Left ventricle myocardium inferior (tissue), 1 donor: Measurements from ENCODE around the gene LPCAT3. TPM values are rescaled to one million over a fixed set of nuclear protein-coding genes. Genes with fewer than 3 reads are reported as not detected.

Experiments used
- DNase-seq: peaks from one replicate; pipeline ENCODE4 v3.0.0-alpha.2; 2020
- H3K27ac ChIP-seq: fragments of 200-600 bp; replicated peaks from 2 replicates; pipeline ENCODE4 v1.8.0; 2021
- H3K27me3 ChIP-seq: fragments of 200-600 bp; 2 replicates; pipeline ENCODE4 v1.8.0; 2021; ENCODE audit warnings: low read depth
- H3K36me3 ChIP-seq: fragments of 200-600 bp; 2 replicates; pipeline ENCODE4 v1.8.0; 2021
- H3K4me1 ChIP-seq: fragments of 200-600 bp; 2 replicates; pipeline ENCODE4 v1.8.0; 2021
- H3K4me3 ChIP-seq: fragments of 200-600 bp; 2 replicates; pipeline ENCODE4 v1.8.0; 2021; ENCODE audit warnings: mild to moderate bottlenecking, moderate library complexity
- H3K9me3 ChIP-seq: fragments of 200-600 bp; replicated peaks from 2 replicates; pipeline ENCODE4 v1.8.0; 2021
- CTCF ChIP-seq: fragments of 200-600 bp; IDR thresholded peaks from 2 replicates; pipeline ENCODE4 v1.8.0; 2021; ENCODE audit warnings: antibody characterized with exemption, mild to moderate bottlenecking, borderline replicate concordance
- intact Hi-C: fragments of 100-400 bp; cut with micrococcal nuclease; formaldehyde crosslinking; loops from one replicate; pipeline ENCODE4 v1.11.0; 2022
- total RNA-seq: library from RNA; stranded (reverse); fragmentation: NEBNext Ultra II Directional; extraction: Animal tissue kit (Norgen Biotek cat#: 25700); gene quantifications from one replicate; pipeline ENCODE4 v1.2.1, GENCODE V29; 2021
- donor health status: DM: no; HTN: yes; CAD: no; lungs with severe emphysema.

Gene LPCAT3
- total RNA-seq, 1 donor from 2014 or later: 35.1 TPM

DNA sequence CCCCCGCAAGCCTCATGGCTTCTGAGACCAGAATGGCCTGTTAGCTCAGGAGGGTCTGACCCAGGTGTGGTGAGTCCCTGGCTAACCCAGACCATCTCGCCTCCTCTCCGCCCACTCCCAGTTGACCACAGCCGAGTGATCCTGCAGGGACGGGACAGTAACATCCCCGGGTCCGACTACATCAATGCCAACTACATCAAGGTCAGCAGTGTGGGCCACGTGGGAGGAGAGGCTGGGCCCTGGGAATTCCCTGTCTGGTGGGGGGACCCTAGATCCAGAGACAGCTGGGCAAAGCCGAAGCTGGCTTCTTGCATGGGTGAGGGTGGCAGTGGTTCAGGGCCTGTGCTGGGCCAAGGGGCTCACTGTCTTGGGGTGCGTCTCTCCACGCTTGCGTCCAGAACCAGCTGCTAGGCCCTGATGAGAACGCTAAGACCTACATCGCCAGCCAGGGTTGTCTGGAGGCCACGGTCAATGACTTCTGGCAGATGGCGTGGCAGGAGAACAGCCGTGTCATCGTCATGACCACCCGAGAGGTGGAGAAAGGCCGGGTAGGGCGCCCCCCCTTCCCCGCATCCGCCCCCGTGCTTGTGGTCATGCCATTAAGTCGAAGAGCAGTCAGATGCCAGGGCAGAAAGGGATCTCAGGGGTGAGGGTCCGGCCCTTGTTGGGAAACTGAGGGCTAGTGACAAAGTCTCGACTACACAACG lies 62.1 kb downstream of the LPCAT3 start:
- no peaks in the 10 kb centered on the region for H3K9me3 ChIP-seq
- no peak overlapping the region for H3K4me3 ChIP-seq
- H3K36me3 ChIP-seq: no peaks in the 10 kb centered on the region
- no peak overlapping the region for H3K27ac ChIP-seq
- intact Hi-C loops: no loop called here
- no peaks in the 10 kb centered on the region for H3K27me3 ChIP-seq
- H3K4me1 ChIP-seq: peaks cover 49% of the 10 kb centered on the region
- DNase-seq: no peak
- TF ChIP-seq CTCF: no peak

DNA sequence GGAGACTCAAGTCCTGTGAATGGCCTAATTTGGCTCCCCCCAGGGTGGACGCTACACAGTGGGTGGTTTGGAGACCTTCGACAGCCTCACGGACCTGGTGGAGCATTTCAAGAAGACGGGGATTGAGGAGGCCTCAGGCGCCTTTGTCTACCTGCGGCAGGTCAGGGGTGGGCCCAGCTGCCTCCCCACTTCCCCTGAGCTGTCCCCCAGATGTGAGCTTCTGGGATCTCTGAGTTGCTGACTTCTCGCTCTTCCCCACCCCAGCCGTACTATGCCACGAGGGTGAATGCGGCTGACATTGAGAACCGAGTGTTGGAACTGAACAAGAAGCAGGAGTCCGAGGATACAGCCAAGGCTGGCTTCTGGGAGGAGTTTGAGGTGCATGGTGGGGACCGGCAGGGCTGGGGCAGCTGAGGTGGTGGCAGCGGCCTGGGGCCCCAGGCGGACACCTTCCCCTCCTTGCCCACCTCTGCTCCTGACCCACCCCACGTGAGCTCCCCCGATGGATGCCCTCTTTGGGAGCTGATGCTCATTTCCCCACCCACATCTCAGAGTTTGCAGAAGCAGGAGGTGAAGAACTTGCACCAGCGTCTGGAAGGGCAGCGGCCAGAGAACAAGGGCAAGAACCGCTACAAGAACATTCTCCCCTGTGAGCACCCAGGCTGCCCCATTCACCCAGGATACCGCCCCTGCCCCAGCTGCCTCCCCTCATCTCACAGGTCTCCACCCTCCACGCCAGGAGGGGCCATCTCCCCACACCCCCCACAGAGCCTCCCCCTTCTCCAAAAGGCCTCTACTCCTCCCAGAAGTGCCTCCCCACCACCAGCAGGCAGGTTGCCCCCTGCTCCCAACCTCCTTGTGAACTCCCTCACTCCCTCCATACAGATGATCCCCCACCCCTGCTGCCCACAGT lies 62.9 kb downstream of the LPCAT3 start:
- Histone ChIP-seq H3K36me3 (no peaks in the 10 kb centered on the region), H3K4me1 (peaks cover 40% of the 10 kb centered on the region), H3K27ac (no peak overlapping the region), H3K27me3 (no peaks in the 10 kb centered on the region), H3K9me3 (no peaks in the 10 kb centered on the region), H3K4me3 (no peak overlapping the region)
- DNase-seq: peak; percentile 2
- no peak for TF ChIP-seq CTCF
- intact Hi-C loops: no loop called here

DNA sequence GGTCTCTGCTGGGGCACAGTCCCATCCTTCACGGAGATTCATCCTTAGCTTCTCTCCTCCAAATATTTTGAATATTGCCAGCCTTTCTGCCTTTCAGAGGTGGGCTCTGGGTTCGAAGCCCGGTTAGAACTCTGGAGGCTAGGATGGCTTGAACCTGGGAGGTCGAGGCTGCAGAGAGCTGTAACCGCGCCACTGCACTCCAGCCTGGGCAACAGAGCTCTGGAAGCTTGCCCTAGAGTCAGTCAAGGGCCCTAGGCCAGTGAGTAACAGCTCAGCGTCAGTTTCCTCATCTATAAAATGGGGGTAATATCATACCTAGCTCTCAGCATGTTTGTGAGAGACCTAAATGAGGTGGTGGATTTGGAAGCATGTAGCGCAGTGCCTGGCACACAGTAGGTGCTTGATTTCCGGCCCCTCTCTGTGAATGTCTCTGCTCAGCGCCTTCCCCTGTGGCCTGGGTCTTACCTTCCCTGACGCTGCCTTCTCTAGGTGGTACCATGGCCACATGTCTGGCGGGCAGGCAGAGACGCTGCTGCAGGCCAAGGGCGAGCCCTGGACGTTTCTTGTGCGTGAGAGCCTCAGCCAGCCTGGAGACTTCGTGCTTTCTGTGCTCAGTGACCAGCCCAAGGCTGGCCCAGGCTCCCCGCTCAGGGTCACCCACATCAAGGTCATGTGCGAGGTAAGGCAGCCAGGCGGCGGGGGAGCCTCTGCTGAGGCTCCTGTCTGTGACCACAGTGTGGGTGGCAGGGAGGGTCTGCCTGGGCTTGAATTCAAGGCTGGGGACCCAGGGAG lies 63.8 kb downstream of the LPCAT3 start:
- H3K27ac ChIP-seq: peak overlapping the region; percentile 40
- no peak for TF ChIP-seq CTCF
- H3K4me3 ChIP-seq: peak overlapping the region; percentile 17
- intact Hi-C loops: no loop called here
- no peaks in the 10 kb centered on the region for H3K27me3 ChIP-seq
- H3K36me3 ChIP-seq: no peaks in the 10 kb centered on the region
- no peaks in the 10 kb centered on the region for H3K9me3 ChIP-seq
- peak; percentile 6 for DNase-seq
- peaks cover 32% of the 10 kb centered on the region for H3K4me1 ChIP-seq

- peaks cover 24% of the 10 kb centered on the region for H3K4me1 ChIP-seq
- peak overlapping the region; percentile 66 for H3K27ac ChIP-seq
- intact Hi-C loops: no loop called here
These were observed 64.6 kb downstream of the LPCAT3 start for GRCh38 chr12:6953442-6954315.

More at GRCh38 chr12:6953442-6954315, 64.6 kb downstream of the LPCAT3 start:
- Histone ChIP-seq H3K27me3 (no peaks in the 10 kb centered on the region), H3K9me3 (no peaks in the 10 kb centered on the region), H3K4me3 (peak overlapping the region; percentile 51), H3K36me3 (no peaks in the 10 kb centered on the region)
- TF ChIP-seq CTCF: no peak
- DNase-seq: peak; percentile 47
